Lung (tissue), 12 donors: ENCODE data around the gene CRTC3. TPM values are rescaled to one million over a fixed set of nuclear protein-coding genes. Genes with fewer than 3 reads are reported as not detected.
A peak's percentile ranks its signal among the peaks of the same experiment; 100 is the strongest.

Experiments used
- ATAC-seq: fragments of 200-7000 bp; cut with Tn5 transposase; one replicate; pipeline ENCODE4 v1.9.1; 2020; ENCODE audit warnings: moderate number of reproducible peaks; ENCODE audit not compliant: insufficient read depth, low FRiP score
- DNase-seq, 3 donors: peaks; one replicate each; pipeline ENCODE4 v3.0.0-alpha.2; 2013 to 2017
- H3K27ac ChIP-seq, 2 donors: one replicate each; pipeline ENCODE4 v1.5.1; 2013; ENCODE audit warnings: mild to moderate bottlenecking in 2 of 2, moderate library complexity in 2 of 2, control low read depth in 1 of 2, inconsistent platforms in 1 of 2, low read depth in 1 of 2, low read length in 1 of 2
- H3K27me3 ChIP-seq, 3 donors: one replicate each; pipeline ENCODE4 v1.5.1; 2013; ENCODE audit warnings: low read length in 2 of 3; ENCODE audit not compliant: control insufficient read depth in 3 of 3, insufficient read depth in 3 of 3
- H3K36me3 ChIP-seq, 4 donors: one replicate each; pipeline ENCODE4 v1.5.1; 2013; ENCODE audit warnings: low read length in 4 of 4, mild to moderate bottlenecking in 1 of 4, moderate library complexity in 1 of 4; ENCODE audit not compliant: control insufficient read depth in 4 of 4, insufficient read depth in 4 of 4
- H3K4me1 ChIP-seq, 5 donors: one replicate each; pipeline ENCODE4 v1.5.1; 2013; ENCODE audit warnings: low read length in 5 of 5, mild to moderate bottlenecking in 2 of 5, moderate library complexity in 1 of 5; ENCODE audit not compliant: control insufficient read depth in 5 of 5, insufficient read depth in 5 of 5
- H3K4me3 ChIP-seq: one replicate; pipeline ENCODE4 v1.5.1; 2013; ENCODE audit warnings: mild to moderate bottlenecking, control low read depth, moderate library complexity
- H3K9ac ChIP-seq, 2 donors: one replicate each; pipeline ENCODE4 v1.5.1; 2013; ENCODE audit warnings: low read length in 2 of 2, control low read depth in 1 of 2; ENCODE audit not compliant: insufficient read depth in 1 of 2
- H3K9me3 ChIP-seq, 4 donors: one replicate each; pipeline ENCODE4 v1.5.1; 2013; ENCODE audit warnings: low read length in 3 of 4, mild to moderate bottlenecking in 1 of 4, moderate library complexity in 1 of 4; ENCODE audit not compliant: control insufficient read depth in 4 of 4, insufficient read depth in 3 of 4
- CTCF ChIP-seq: IDR thresholded peaks from 2 replicates; pipeline ENCODE4 v1.5.1; 2012; ENCODE audit warnings: mild to moderate bottlenecking; ENCODE audit errors: control extremely low read depth, extremely low read depth
- WGBS, 2 donors: extraction: QIAGEN DNeasy Blood & Tissue Kit; methylation state at CpG; one replicate each; pipeline ENCODE4 v1.1.7; 2013; 5-methylcytosine and 5-hydroxymethylcytosine counted together
- polyA plus RNA-seq, 2 donors: library from polyadenylated mRNA; stranded (reverse); fragments of 200-250 nt; gene quantifications; one replicate each; pipeline ENCODE4 v1.2.1, GENCODE V29; 2013
- total RNA-seq, 2 donors: library from RNA; depleted of rRNA in 1 of 2; stranded (reverse); fragments of >200 nt in 1 of 2; gene quantifications; one replicate each; pipeline ENCODE4 v1.2.1, GENCODE V29; 2014 to 2021
- donor health status: control.
- donor health status: control.
- donor health status: Bipolar disorder and iron deficiency.
- donor health status: healthy.
- donor health status: DM: yes; HTN: yes; CAD: no.

The CRTC3 gene
- total and polyA plus RNA-seq, 4 donors, result 12.0 to 47.9 (median 28.2) TPM

- ATAC-seq, result no peak
- Histone ChIP-seq H3K4me1 (peaks cover 4 to 46% (median 37%) of the 10 kb centered on the region in 5 donors), H3K9ac (no peak overlapping the region), H3K9me3 (peaks cover 0 to 2% (median 0%) of the 10 kb centered on the region in 4 donors), H3K27me3 (no peaks in the 10 kb centered on the region), H3K4me3 (no peak overlapping the region), H3K36me3 (peaks cover 0 to 2% (median 0%) of the 10 kb centered on the region in 4 donors), H3K27ac (peak overlapping the region in 1 of 2 donors; percentile 56)
- no peak for TF ChIP-seq CTCF
- WGBS, 2 donors, result 26 to 49% methylated on average over 1 of the region's 1 CpG
- DNase-seq, result no peak
Measured at GRCh38 chr15:90564051-90564450, 34.3 kb downstream of the CRTC3 start.

GRCh38 chr15:90564590-90564989 is 34.9 kb downstream of the CRTC3 start:
- peaks cover 0 to 2% (median 0%) of the 10 kb centered on the region in 4 donors for H3K9me3 ChIP-seq
- peaks cover 0 to 2% (median 0%) of the 10 kb centered on the region in 4 donors for H3K36me3 ChIP-seq
- 49 to 70% methylated on average over 2 of the region's 2 CpGs for WGBS, 2 donors
- no peak for TF ChIP-seq CTCF
- H3K4me1 ChIP-seq, result peaks cover 4 to 45% (median 35%) of the 10 kb centered on the region in 5 donors
- no peak overlapping the region for H3K4me3 ChIP-seq
- peak overlapping the region; percentile 36 to 69 for H3K27ac ChIP-seq
- DNase-seq, result no peak
- no peak for ATAC-seq
- H3K27me3 ChIP-seq, result no peaks in the 10 kb centered on the region
- H3K9ac ChIP-seq, result no peak overlapping the region

- Histone ChIP-seq H3K27ac (no peak overlapping the region), H3K9ac (no peak overlapping the region), H3K9me3 (peaks cover 0 to 2% (median 0%) of the 10 kb centered on the region in 4 donors), H3K4me1 (peaks cover 4 to 39% (median 22%) of the 10 kb centered on the region in 5 donors), H3K4me3 (no peak overlapping the region), H3K27me3 (no peaks in the 10 kb centered on the region), H3K36me3 (peaks cover 0 to 2% (median 0%) of the 10 kb centered on the region in 4 donors)
- DNase-seq (no peak), ATAC-seq (no peak)
- TF ChIP-seq CTCF, result no peak
Measured at GRCh38 chr15:90565866-90566265, 36.1 kb downstream of the CRTC3 start.

GRCh38 chr15:90570643-90571042 is 40.9 kb downstream of the CRTC3 start:
- Histone ChIP-seq H3K27me3 (no peaks in the 10 kb centered on the region), H3K9me3 (peaks cover 0 to 2% (median 0%) of the 10 kb centered on the region in 4 donors), H3K4me3 (no peak overlapping the region), H3K36me3 (peaks cover 0 to 2% (median 2%) of the 10 kb centered on the region in 4 donors), H3K9ac (no peak overlapping the region), H3K27ac (peak overlapping the region; percentile 40 to 66), H3K4me1 (peaks cover 0 to 7% (median 0%) of the 10 kb centered on the region in 5 donors)
- TF ChIP-seq CTCF, result no peak
- no peak for DNase-seq
- WGBS, 2 donors, result 62 to 75% methylated on average over 5 of the region's 5 CpGs
- no peak for ATAC-seq
